Mononuclear cell (primary cell): Measurements from ENCODE around the gene RPS3. TPM values are rescaled to one million over a fixed set of nuclear protein-coding genes. Genes with fewer than 3 reads are reported as not detected.

Source experiments
- H3K27me3 ChIP-seq: 2 replicates; pipeline ENCODE4 v1.6.0; 2011; ENCODE audit warnings: low read length, control low read depth; ENCODE audit not compliant: insufficient read depth
- H3K4me1 ChIP-seq: 2 replicates; pipeline ENCODE4 v1.5.1; 2011; ENCODE audit warnings: mild to moderate bottlenecking, low read length, control low read depth; ENCODE audit not compliant: insufficient read depth
- H3K4me3 ChIP-seq: 2 replicates; pipeline ENCODE4 v1.5.1; 2011; ENCODE audit warnings: mild to moderate bottlenecking, low read length, moderate library complexity
- H3K9me3 ChIP-seq: 2 replicates; pipeline ENCODE4 v1.5.1; 2011; ENCODE audit warnings: low read depth, mild to moderate bottlenecking, control low read depth, low read length
- total RNA-seq: library from RNA; depleted of rRNA; stranded (reverse); fragments of >200 nt; gene quantifications from one replicate; pipeline ENCODE4 v1.2.3, GENCODE V29; 2012

The RPS3 gene
- total RNA-seq, 1 donor = 3,272 TPM

DNA sequence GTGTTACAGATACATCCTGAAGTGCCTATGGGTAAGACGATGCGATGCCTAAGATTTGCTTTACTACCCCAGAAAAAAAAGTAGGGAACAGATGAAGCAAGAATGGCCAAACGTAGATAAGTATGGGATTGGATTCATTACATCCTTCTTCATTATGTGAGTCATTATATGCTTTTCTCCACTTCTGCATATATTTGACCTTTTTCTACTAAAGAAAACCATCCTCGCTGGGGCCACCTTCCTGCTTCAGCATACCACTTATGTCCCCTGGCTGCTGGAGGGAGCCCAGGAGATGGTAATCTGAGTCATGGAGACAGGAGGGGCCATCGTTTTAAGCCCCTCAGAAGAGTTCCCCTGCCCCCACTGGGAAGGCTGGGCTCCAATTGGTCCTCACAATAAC lies 48.1 kb downstream of the RPS3 start:
- no peaks in the 10 kb centered on the region for H3K4me1 ChIP-seq
- H3K4me3 ChIP-seq = no peak overlapping the region
- no peaks in the 10 kb centered on the region for H3K27me3 ChIP-seq
- no peaks in the 10 kb centered on the region for H3K9me3 ChIP-seq

DNA sequence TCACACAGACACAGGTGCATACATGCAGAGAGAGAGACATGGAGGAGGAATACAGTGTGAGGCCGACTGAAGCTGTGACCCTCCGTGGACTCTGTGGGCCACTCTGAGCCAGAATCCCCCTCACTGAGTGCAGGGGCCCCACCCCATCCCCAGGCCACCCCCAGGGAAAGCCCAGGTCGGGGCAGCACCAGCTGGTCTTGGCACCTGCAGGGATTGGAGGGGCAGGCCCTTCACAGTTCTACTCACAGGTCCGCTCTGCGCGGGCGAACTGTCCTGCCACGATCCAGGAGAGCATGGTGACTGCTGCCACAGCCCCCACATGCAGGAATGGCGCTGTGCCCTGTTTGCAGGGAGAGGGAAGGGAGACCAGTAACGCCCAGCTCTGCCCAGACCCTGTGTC lies 50.0 kb downstream of the RPS3 start:
- Histone ChIP-seq H3K9me3 (no peaks in the 10 kb centered on the region), H3K4me3 (no peak overlapping the region), H3K27me3 (no peaks in the 10 kb centered on the region), H3K4me1 (no peaks in the 10 kb centered on the region)

GRCh38 chr11:75449776-75450175 lies 50.5 kb downstream of the RPS3 start:
- no peak overlapping the region for H3K4me3 ChIP-seq
- H3K4me1 ChIP-seq = no peaks in the 10 kb centered on the region
- no peaks in the 10 kb centered on the region for H3K27me3 ChIP-seq
- H3K9me3 ChIP-seq = no peaks in the 10 kb centered on the region

DNA sequence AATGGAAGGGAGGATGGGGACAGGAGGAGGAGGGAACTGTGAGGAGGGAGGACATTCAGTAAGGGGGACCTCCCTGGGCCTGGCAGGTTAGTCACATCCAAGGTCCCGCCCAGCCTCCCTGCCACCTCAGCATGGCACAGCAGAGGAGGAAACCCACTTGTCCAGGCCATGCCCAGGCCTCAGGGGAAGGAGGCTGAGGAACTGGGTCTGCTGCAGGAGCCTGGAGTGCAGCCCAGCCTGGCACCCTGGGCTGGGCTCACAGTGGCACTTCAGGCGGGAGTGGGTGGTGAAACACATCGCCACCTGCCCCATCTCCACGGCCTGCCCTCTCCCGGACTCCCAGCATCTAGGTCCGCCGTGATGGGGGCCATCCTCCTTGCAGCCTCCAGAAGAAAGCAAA lies 50.9 kb downstream of the RPS3 start:
- H3K9me3 ChIP-seq = no peaks in the 10 kb centered on the region
- no peaks in the 10 kb centered on the region for H3K4me1 ChIP-seq
- no peaks in the 10 kb centered on the region for H3K27me3 ChIP-seq
- H3K4me3 ChIP-seq = no peak overlapping the region

DNA sequence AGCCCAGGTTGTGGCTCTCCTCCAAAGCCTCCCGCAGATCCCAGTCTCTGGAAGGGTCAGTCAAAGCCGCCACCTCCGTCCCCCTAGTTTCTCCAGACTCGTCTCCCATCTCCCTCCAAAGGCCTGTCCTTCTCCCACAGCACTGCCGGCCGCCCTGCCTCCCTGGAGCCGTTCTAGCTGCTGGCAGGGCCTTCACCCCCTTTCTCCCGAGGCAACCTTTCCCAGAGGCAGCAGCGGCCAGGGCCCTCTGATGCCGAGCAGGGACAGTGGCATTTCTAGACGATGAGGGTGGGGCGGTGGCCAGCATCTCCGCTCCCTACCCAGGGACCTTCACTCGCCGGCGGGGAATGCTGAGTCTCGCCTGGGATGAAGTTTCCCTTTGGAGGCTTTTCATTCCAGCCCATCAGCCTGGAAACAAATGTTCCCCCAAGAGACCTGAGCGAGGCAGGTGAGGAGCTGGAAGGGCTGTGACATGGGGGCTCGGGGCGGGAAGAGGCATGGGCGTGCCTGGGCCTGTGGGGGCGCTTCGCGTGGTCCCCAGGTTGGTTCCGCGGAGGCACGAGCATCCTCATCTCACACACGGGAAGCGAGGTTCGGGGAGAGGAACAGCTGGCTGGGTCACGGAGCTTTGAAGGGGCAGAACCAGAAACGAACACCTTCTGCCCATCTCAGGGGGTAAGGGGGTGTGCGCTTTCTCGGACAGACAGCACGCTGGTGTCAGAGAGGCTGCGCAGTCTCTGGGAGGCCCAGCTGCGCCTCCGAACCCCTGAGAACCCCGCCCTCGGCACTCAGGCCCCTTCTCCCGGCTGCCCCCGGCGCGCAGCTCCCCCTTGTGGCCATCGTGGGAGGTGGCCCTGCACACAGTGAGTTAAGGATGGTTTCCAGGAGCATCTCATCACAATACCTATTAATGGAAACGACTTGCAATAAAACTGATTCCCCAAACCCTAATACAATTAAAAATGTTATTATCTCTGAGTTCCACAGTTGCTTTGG lies 51.8 kb downstream of the RPS3 start:
- H3K4me1 ChIP-seq = no peaks in the 10 kb centered on the region
- no peaks in the 10 kb centered on the region for H3K9me3 ChIP-seq
- H3K4me3 ChIP-seq = no peak overlapping the region
- H3K27me3 ChIP-seq = no peaks in the 10 kb centered on the region

GRCh38 chr11:75453916-75454655 lies 54.8 kb downstream of the RPS3 start:
- no peaks in the 10 kb centered on the region for H3K9me3 ChIP-seq
- H3K4me1 ChIP-seq = no peaks in the 10 kb centered on the region
- H3K4me3 ChIP-seq = no peak overlapping the region
- H3K27me3 ChIP-seq = no peaks in the 10 kb centered on the region

GRCh38 chr11:75454987-75455386 lies 55.7 kb downstream of the RPS3 start:
- Histone ChIP-seq H3K4me3 (no peak overlapping the region), H3K9me3 (no peaks in the 10 kb centered on the region), H3K27me3 (no peaks in the 10 kb centered on the region), H3K4me1 (no peaks in the 10 kb centered on the region)

Other genes with a start within 250 kb of the RPS3 start
- not detected for gene SLCO2B1, start 248.4 kb upstream of the RPS3 start, total RNA-seq
- gene TPBGL, start 158.7 kb upstream of the RPS3 start, total RNA-seq = 0.10 TPM
- 48.2 TPM for gene ARRB1, start 47.9 kb upstream of the RPS3 start, total RNA-seq
- gene KLHL35, start 33.7 kb downstream of the RPS3 start, total RNA-seq = 0.52 TPM
- 14.5 TPM for gene GDPD5, start 126.4 kb downstream of the RPS3 start, total RNA-seq
- gene SERPINH1, start 162.7 kb downstream of the RPS3 start, total RNA-seq = 2.3 TPM